ENCODE measurements around the gene HSPA4L. TPM values are rescaled to one million over a fixed set of nuclear protein-coding genes. Genes with fewer than 3 reads are reported as not detected.

Gene HSPA4L
- total and polyA plus RNA-seq, 3 donors from 2014 or later = 53.1 to 151 (median 132) TPM

- no peak overlapping the region for H3K27ac ChIP-seq
- DNase-seq = no peak
- H3K4me3 ChIP-seq = no peak overlapping the region
- H3K27me3 ChIP-seq = no peaks in the 10 kb centered on the region
- no peaks in the 10 kb centered on the region for H3K4me1 ChIP-seq
- H3K36me3 ChIP-seq (ENCODE audit: low read depth, missing control alignments) = no peaks in the 10 kb centered on the region
- no peak for TF ChIP-seq POLR2A (IDR thresholded peaks at IDR 0.05)
- TF ChIP-seq, protein P1, sequence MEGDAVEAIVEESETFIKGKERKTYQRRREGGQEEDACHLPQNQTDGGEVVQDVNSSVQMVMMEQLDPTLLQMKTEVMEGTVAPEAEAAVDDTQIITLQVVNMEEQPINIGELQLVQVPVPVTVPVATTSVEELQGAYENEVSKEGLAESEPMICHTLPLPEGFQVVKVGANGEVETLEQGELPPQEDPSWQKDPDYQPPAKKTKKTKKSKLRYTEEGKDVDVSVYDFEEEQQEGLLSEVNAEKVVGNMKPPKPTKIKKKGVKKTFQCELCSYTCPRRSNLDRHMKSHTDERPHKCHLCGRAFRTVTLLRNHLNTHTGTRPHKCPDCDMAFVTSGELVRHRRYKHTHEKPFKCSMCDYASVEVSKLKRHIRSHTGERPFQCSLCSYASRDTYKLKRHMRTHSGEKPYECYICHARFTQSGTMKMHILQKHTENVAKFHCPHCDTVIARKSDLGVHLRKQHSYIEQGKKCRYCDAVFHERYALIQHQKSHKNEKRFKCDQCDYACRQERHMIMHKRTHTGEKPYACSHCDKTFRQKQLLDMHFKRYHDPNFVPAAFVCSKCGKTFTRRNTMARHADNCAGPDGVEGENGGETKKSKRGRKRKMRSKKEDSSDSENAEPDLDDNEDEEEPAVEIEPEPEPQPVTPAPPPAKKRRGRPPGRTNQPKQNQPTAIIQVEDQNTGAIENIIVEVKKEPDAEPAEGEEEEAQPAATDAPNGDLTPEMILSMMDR (IDR thresholded peaks at IDR 0.05) = no peak
- intact Hi-C loops (cut with DNase I; ENCODE audit: low total_unique reads) = no loop called here
- WGBS, 2 donors = 73 to 81% methylated on average over 1 of the region's 1 CpG
- no peaks in the 10 kb centered on the region for H3K9me3 ChIP-seq
These were observed 11.4 kb downstream of the HSPA4L start for GRCh38 chr4:127793528-127793927.

GRCh38 chr4:127799711-127800110, 17.6 kb downstream of the HSPA4L start:
- Histone ChIP-seq H3K27me3 (no peaks in the 10 kb centered on the region), H3K36me3 (ENCODE audit: low read depth, missing control alignments) (no peaks in the 10 kb centered on the region), H3K27ac (no peak overlapping the region), H3K4me3 (no peak overlapping the region), H3K9me3 (no peaks in the 10 kb centered on the region), H3K4me1 (no peaks in the 10 kb centered on the region)
- intact Hi-C loops (cut with DNase I; ENCODE audit: low total_unique reads) = no loop called here
- no peak for TF ChIP-seq POLR2A (IDR thresholded peaks at IDR 0.05)
- TF ChIP-seq, protein P1 (IDR thresholded peaks at IDR 0.05) = no peak
- DNase-seq = no peak

DNA sequence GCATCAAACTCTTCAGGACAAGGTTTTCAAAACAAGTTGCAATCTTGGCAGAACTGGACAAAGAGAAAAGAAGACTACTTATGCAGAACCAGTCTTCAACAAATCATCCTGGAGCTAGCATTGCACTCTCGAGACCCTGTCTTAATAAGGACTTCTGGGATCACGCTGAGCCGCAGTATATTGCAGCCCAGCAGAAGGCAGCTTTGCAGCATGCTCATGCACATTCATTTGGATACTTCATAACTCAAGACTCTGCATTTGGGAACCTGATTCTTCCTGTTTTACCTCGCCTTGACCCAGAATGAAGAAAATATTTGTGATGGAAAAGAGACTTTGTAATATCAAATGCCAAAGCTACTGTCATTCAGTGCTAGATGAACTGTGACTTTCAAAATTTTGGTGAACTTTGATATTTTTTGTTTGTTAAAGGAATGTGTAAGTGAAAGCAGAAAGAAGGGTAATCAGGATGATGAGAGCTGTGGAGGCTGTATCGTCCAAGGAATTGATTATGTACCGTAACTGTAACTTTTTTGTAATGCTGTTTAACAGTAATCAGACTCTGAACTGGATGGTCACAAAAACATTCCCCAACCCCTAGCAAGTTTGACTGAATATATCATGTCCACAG, 27.2 kb downstream of the HSPA4L start:
- no peaks in the 10 kb centered on the region for H3K36me3 ChIP-seq (ENCODE audit: low read depth, missing control alignments)
- DNase-seq = no peak
- H3K4me3 ChIP-seq = no peak overlapping the region
- WGBS, 2 donors = 56 to 70% methylated on average over 6 of the region's 6 CpGs
- H3K27ac ChIP-seq = no peak overlapping the region
- TF ChIP-seq, protein P1 (IDR thresholded peaks at IDR 0.05) = no peak
- TF ChIP-seq POLR2A (IDR thresholded peaks at IDR 0.05) = no peak
- H3K4me1 ChIP-seq = no peaks in the 10 kb centered on the region
- no peaks in the 10 kb centered on the region for H3K27me3 ChIP-seq
- no peaks in the 10 kb centered on the region for H3K9me3 ChIP-seq
- intact Hi-C loops (cut with DNase I; ENCODE audit: low total_unique reads) = no loop called here

DNA sequence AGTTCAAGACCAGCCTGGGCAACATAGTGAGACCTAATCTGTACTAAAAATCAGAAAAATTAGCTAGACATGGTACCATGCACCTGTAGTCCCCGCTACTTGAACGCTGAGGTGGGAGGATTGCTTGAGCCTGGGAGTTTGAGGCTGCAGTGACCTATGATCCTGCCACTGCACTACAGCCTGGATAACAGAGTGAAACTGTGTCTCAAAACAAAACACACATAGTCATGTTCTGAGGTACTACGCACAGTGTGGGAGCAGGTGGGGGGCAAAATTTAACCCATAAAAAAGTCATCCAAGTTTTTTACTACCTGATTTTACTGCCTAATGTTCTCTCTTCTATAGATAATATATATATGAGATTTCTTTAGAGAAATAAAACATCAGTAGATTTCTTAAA, 28.4 kb downstream of the HSPA4L start:
- WGBS, 2 donors = 73 to 80% methylated on average over 3 of the region's 3 CpGs
- Histone ChIP-seq H3K4me3 (no peak overlapping the region), H3K9me3 (no peaks in the 10 kb centered on the region), H3K27ac (no peak overlapping the region), H3K27me3 (no peaks in the 10 kb centered on the region), H3K36me3 (ENCODE audit: low read depth, missing control alignments) (no peaks in the 10 kb centered on the region), H3K4me1 (no peaks in the 10 kb centered on the region)
- DNase-seq = no peak
- intact Hi-C loops (cut with DNase I; ENCODE audit: low total_unique reads) = no loop called here
- TF ChIP-seq POLR2A (IDR thresholded peaks at IDR 0.05) = no peak
- TF ChIP-seq, protein P1 (IDR thresholded peaks at IDR 0.05) = no peak

GRCh38 chr4:127822430-127822829, 40.3 kb downstream of the HSPA4L start:
- WGBS, 2 donors = 65 to 72% methylated on average over 2 of the region's 2 CpGs
- intact Hi-C loops (cut with DNase I; ENCODE audit: low total_unique reads) = no loop called here
- TF ChIP-seq POLR2A (IDR thresholded peaks at IDR 0.05) = no peak
- TF ChIP-seq, protein P1 (IDR thresholded peaks at IDR 0.05) = no peak
- Histone ChIP-seq H3K27ac (no peak overlapping the region), H3K4me3 (no peak overlapping the region), H3K9me3 (no peaks in the 10 kb centered on the region), H3K4me1 (no peaks in the 10 kb centered on the region), H3K36me3 (ENCODE audit: low read depth, missing control alignments) (no peaks in the 10 kb centered on the region), H3K27me3 (no peaks in the 10 kb centered on the region)
- no peak for DNase-seq
